Kidney tubule cell (primary cell): ENCODE data around the gene INTS7.
"Not testable (repeated sequence)": the region's sequence is repeated elsewhere in the genome, so short reads cannot be mapped to it uniquely, and the experiment has no call there.

Experiments
- DNase-seq: peaks from one replicate; pipeline ENCODE4 v3.0.0-alpha.2; 2018; ENCODE audit warnings: low spot score

The INTS7 gene

GRCh38 chr1:212035835-212036605 lies 663 bp upstream of the INTS7 start:
- DNase-seq = no peak

- DNase-seq = no peak
Observed at GRCh38 chr1:212034516-212035122, 738 bp downstream of the INTS7 start.

- peak; percentile 67 for DNase-seq
Observed at GRCh38 chr1:212030936-212031528, 4.3 kb downstream of the INTS7 start.

GRCh38 chr1:212027727-212028126 lies 7.6 kb downstream of the INTS7 start:
- peak; percentile 26 for DNase-seq

- no peak for DNase-seq
Observed at GRCh38 chr1:212024469-212025149, 10.7 kb downstream of the INTS7 start.

- DNase-seq = not testable (repeated sequence)
Observed at GRCh38 chr1:212022908-212023307, 12.4 kb downstream of the INTS7 start.

GRCh38 chr1:212021563-212021962 lies 13.8 kb downstream of the INTS7 start:
- DNase-seq = no peak

- DNase-seq = no peak
Observed at GRCh38 chr1:212020975-212021374, 14.4 kb downstream of the INTS7 start.

- DNase-seq = no peak
Observed at GRCh38 chr1:212013672-212014071, 21.7 kb downstream of the INTS7 start.

GRCh38 chr1:212012034-212012740 lies 23.2 kb downstream of the INTS7 start:
- DNase-seq = peak; percentile 59

- DNase-seq = no peak
Observed at GRCh38 chr1:212010004-212010403, 25.4 kb downstream of the INTS7 start.

- no peak for DNase-seq
Observed at GRCh38 chr1:212009561-212009960, 25.8 kb downstream of the INTS7 start.

- no peak for DNase-seq
Observed at GRCh38 chr1:212007886-212008285, 27.5 kb downstream of the INTS7 start.

- no peak for DNase-seq
Observed at GRCh38 chr1:212007178-212007577, 28.2 kb downstream of the INTS7 start.

- DNase-seq = no peak
Observed at GRCh38 chr1:212004895-212005608, 30.3 kb downstream of the INTS7 start.

GRCh38 chr1:212002536-212002935 lies 32.8 kb downstream of the INTS7 start:
- DNase-seq = no peak

- DNase-seq = not testable (repeated sequence)
Observed at GRCh38 chr1:211997426-211997825, 37.9 kb downstream of the INTS7 start.

- no peak for DNase-seq
Observed at GRCh38 chr1:211991695-211992094, 43.7 kb downstream of the INTS7 start.

GRCh38 chr1:211986628-211987254 lies 48.6 kb downstream of the INTS7 start:
- no peak for DNase-seq

- DNase-seq = no peak
Observed at GRCh38 chr1:211985556-211986264, 49.6 kb downstream of the INTS7 start.
